ENCODE measurements around the gene GSTA3. TPM values are rescaled to one million over a fixed set of nuclear protein-coding genes. Genes with fewer than 3 reads are reported as not detected.

Gene GSTA3
- total RNA-seq, 1 donor from 2014 or later: not detected

DNA sequence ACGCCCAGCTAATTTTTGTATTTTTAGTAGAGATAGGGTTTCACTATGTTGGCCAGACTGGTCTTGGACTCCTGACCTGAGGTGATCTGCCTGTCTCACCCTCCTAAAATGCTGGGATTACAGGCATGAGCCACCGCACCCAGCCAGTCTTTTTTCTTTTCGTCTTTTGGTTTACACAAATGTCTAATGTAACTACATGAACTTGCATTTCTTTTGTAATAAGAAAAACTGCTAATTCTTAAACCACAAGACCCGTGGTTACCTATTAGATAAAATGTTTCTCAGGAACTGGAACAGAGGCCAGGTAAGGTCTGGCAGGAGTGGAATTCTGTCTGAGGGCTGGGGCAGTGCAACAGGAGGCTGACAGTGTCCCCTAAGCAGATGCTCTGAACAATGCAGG lies 32.7 kb upstream of the GSTA3 start:
- no peaks in the 10 kb centered on the region for H3K36me3 Mint-ChIP-seq (ENCODE audit: unreplicated experiment)
- no peaks in the 10 kb centered on the region for H3K9me3 Mint-ChIP-seq (ENCODE audit: unreplicated experiment)
- peaks cover 17% of the 10 kb centered on the region for H3K27me3 Mint-ChIP-seq (ENCODE audit: unreplicated experiment)
- DNase-seq (ENCODE audit: extremely low spot score, unreplicated experiment): no peak
- H3K4me1 Mint-ChIP-seq (ENCODE audit: unreplicated experiment): no peaks in the 10 kb centered on the region
- no peak overlapping the region for H3K4me3 Mint-ChIP-seq (ENCODE audit: unreplicated experiment)
- H3K27ac Mint-ChIP-seq (ENCODE audit: unreplicated experiment): no peak overlapping the region
- TF ChIP-seq, protein P1, sequence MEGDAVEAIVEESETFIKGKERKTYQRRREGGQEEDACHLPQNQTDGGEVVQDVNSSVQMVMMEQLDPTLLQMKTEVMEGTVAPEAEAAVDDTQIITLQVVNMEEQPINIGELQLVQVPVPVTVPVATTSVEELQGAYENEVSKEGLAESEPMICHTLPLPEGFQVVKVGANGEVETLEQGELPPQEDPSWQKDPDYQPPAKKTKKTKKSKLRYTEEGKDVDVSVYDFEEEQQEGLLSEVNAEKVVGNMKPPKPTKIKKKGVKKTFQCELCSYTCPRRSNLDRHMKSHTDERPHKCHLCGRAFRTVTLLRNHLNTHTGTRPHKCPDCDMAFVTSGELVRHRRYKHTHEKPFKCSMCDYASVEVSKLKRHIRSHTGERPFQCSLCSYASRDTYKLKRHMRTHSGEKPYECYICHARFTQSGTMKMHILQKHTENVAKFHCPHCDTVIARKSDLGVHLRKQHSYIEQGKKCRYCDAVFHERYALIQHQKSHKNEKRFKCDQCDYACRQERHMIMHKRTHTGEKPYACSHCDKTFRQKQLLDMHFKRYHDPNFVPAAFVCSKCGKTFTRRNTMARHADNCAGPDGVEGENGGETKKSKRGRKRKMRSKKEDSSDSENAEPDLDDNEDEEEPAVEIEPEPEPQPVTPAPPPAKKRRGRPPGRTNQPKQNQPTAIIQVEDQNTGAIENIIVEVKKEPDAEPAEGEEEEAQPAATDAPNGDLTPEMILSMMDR (IDR thresholded peaks at IDR 0.05): no peak

DNA sequence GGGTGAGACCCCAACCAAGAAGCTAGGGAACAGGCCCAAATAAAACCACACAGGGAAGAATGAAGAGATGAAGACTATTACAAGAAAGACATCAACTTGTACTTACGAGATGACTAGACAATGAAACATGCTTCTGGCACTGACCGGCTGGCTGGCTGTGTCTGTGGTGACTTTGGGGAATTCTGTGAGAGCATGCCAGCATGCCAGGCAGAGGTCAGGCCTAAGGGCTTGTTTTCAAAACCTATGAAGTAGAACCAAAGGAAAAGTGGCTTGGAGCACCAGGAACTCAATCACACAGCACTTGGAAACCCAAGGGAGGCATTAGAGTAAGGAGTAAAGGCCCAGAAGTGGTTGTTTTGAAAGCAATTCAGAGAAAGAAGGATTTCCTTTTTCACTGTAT lies 28.4 kb upstream of the GSTA3 start:
- Mint-ChIP-seq H3K4me1 (ENCODE audit: unreplicated experiment) (no peaks in the 10 kb centered on the region), H3K9me3 (ENCODE audit: unreplicated experiment) (no peaks in the 10 kb centered on the region), H3K27me3 (ENCODE audit: unreplicated experiment) (no peaks in the 10 kb centered on the region), H3K4me3 (ENCODE audit: unreplicated experiment) (no peak overlapping the region), H3K36me3 (ENCODE audit: unreplicated experiment) (no peaks in the 10 kb centered on the region), H3K27ac (ENCODE audit: unreplicated experiment) (no peak overlapping the region)
- TF ChIP-seq, protein P1 (IDR thresholded peaks at IDR 0.05): no peak
- no peak for DNase-seq (ENCODE audit: extremely low spot score, unreplicated experiment)

DNA sequence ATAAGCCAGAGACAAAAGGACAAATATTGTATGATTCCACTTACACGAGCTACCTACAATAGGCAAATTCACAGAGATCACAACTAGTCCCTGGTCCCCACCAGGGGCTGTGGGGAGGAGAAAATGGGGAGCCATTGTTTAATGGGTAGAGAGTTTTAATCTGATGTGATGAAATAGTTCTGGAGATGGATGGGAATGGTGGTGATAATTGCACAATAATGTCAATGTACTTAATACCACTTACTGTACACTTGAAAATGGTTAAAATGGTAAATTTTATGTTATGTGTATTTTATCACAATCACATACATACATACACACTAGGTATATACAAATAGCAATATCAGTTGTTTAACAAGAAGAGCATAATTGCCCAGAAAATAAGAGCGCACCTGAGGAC lies 24.3 kb upstream of the GSTA3 start:
- no peak for DNase-seq (ENCODE audit: extremely low spot score, unreplicated experiment)
- Mint-ChIP-seq H3K27ac (ENCODE audit: unreplicated experiment) (no peak overlapping the region), H3K4me3 (ENCODE audit: unreplicated experiment) (no peak overlapping the region), H3K4me1 (ENCODE audit: unreplicated experiment) (peaks cover 6% of the 10 kb centered on the region), H3K27me3 (ENCODE audit: unreplicated experiment) (no peaks in the 10 kb centered on the region), H3K36me3 (ENCODE audit: unreplicated experiment) (no peaks in the 10 kb centered on the region), H3K9me3 (ENCODE audit: unreplicated experiment) (no peaks in the 10 kb centered on the region)
- TF ChIP-seq, protein P1 (IDR thresholded peaks at IDR 0.05): no peak

DNA sequence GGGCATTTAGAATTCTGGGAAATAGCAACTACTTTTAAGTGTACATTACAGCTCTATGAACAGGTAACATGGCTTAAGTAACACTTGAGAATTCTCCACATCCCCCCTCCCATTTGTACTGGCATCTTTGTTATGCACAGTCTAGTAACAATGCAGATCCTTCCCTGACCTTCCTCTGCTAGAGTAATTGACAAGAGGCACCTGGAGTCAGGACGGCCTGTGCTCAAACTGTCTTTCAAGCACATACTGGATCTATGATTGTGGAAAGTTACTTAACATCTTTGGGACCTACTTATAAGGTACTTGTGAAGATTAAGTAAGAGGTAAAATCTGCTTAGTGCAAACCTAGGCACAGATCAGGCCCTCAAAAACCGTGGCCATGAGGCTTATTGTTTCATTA lies 21.9 kb upstream of the GSTA3 start:
- no peak for DNase-seq (ENCODE audit: extremely low spot score, unreplicated experiment)
- H3K9me3 Mint-ChIP-seq (ENCODE audit: unreplicated experiment): no peaks in the 10 kb centered on the region
- no peaks in the 10 kb centered on the region for H3K36me3 Mint-ChIP-seq (ENCODE audit: unreplicated experiment)
- H3K27ac Mint-ChIP-seq (ENCODE audit: unreplicated experiment): no peak overlapping the region
- TF ChIP-seq, protein P1 (IDR thresholded peaks at IDR 0.05): no peak
- peaks cover 6% of the 10 kb centered on the region for H3K4me1 Mint-ChIP-seq (ENCODE audit: unreplicated experiment)
- no peak overlapping the region for H3K4me3 Mint-ChIP-seq (ENCODE audit: unreplicated experiment)
- no peaks in the 10 kb centered on the region for H3K27me3 Mint-ChIP-seq (ENCODE audit: unreplicated experiment)

DNA sequence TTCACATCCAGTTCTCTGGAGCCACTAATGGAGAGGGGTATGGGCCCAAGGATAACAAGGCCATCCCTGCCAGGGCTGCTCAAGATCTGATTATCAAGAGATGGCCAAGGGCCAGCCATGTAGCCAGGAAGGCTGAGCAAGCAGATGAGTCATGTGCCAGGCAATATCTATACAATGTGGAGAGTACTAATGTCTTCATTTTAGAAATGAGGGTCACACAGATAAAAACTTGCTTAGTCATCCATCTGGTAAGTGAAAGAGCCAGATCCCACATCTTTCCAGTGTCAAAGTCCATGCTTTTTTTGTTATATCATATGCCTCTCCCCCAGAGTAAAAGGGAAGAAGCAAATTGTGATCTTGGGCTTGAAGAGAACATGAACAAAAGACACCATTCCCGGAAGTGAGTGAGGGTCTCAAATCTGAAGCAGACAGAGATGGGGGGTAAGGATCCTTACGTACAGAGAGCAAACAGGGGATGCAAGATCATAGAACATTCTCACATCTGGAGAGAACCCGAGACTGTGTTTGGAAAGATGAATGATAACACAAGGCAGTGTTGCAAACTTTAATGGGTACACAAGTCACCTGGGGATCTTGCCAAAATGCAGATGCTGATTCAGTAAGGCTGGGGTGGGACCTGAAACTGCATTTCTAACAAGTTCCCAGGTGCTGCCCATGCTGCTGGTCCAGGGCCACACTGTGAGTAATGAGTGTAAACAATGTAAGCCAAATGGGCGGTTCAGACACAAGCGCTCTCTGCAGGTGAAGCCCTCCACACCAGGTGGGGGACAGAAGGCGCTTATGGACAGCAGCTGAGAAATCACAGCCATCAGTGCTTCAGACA lies 20.0 kb upstream of the GSTA3 start:
- no peaks in the 10 kb centered on the region for H3K9me3 Mint-ChIP-seq (ENCODE audit: unreplicated experiment)
- DNase-seq (ENCODE audit: extremely low spot score, unreplicated experiment): no peak
- H3K27ac Mint-ChIP-seq (ENCODE audit: unreplicated experiment): peak overlapping the region; percentile 13
- H3K27me3 Mint-ChIP-seq (ENCODE audit: unreplicated experiment): no peaks in the 10 kb centered on the region
- no peak overlapping the region for H3K4me3 Mint-ChIP-seq (ENCODE audit: unreplicated experiment)
- TF ChIP-seq, protein P1 (IDR thresholded peaks at IDR 0.05): no peak
- no peaks in the 10 kb centered on the region for H3K36me3 Mint-ChIP-seq (ENCODE audit: unreplicated experiment)
- peaks cover 6% of the 10 kb centered on the region for H3K4me1 Mint-ChIP-seq (ENCODE audit: unreplicated experiment)
